Measurements from ENCODE around the gene KRTAP4-8.

- TF ChIP-seq JUND (IDR thresholded peaks at IDR 0.05) = no peak
- TF ChIP-seq, protein P1, sequence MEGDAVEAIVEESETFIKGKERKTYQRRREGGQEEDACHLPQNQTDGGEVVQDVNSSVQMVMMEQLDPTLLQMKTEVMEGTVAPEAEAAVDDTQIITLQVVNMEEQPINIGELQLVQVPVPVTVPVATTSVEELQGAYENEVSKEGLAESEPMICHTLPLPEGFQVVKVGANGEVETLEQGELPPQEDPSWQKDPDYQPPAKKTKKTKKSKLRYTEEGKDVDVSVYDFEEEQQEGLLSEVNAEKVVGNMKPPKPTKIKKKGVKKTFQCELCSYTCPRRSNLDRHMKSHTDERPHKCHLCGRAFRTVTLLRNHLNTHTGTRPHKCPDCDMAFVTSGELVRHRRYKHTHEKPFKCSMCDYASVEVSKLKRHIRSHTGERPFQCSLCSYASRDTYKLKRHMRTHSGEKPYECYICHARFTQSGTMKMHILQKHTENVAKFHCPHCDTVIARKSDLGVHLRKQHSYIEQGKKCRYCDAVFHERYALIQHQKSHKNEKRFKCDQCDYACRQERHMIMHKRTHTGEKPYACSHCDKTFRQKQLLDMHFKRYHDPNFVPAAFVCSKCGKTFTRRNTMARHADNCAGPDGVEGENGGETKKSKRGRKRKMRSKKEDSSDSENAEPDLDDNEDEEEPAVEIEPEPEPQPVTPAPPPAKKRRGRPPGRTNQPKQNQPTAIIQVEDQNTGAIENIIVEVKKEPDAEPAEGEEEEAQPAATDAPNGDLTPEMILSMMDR (IDR thresholded peaks at IDR 0.05) = no peak
These were observed 10.1 kb upstream of the KRTAP4-8 start for GRCh38 chr17:41107941-41108450.

Data from SK-N-SH (cell line).